Hematopoietic multipotent progenitor cell treated with erythropoietin and hydrocortisone succinate and interleukin-3 and kit ligand, for 6 days (in vitro differentiated cells): ENCODE results near the gene F2RL1.
A peak's percentile ranks its signal among the peaks of the same experiment; 100 is the strongest.
"Not testable (repeated sequence)": the region's sequence is repeated elsewhere in the genome, so short reads cannot be mapped to it uniquely, and the experiment has no call there.

Experiments
- DNase-seq: peaks from one replicate; pipeline ENCODE4 v3.0.0-alpha.2; 2015

Gene F2RL1

DNA sequence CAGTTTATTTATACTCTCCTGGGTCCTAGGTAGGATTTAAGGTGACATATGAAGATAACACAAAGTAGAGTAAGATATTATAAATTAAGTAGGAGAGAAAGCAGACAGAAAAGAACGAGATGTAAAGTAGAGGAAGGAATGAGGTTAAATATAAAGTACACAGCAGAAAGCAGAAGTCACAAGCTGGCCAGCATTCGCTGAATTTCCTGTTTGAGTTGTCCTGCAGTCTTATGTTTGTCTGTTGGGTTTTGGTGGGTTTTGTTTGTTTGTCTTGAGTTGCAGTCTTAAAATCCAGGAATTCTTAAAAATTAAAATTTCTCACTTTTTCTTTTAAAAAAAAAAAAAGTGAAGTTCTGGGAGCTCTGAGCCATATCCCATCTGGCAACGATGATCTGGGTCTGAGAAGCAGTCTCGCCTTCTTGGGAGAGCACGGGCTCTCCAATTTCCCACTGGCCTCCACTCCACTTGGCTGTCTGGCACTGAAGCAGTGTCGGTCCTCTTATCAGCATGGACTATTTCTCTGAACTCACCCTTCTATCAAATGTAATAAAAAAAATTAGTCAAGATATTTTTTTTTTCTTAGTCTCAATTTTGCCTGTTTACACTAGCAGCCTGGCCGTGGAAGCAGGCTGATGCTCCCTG lies 33.0 kb downstream of the F2RL1 start:
- DNase-seq: peak; percentile 56

- no peak for DNase-seq
Observed at GRCh38 chr5:76852772-76853171, 33.9 kb downstream of the F2RL1 start.

DNA sequence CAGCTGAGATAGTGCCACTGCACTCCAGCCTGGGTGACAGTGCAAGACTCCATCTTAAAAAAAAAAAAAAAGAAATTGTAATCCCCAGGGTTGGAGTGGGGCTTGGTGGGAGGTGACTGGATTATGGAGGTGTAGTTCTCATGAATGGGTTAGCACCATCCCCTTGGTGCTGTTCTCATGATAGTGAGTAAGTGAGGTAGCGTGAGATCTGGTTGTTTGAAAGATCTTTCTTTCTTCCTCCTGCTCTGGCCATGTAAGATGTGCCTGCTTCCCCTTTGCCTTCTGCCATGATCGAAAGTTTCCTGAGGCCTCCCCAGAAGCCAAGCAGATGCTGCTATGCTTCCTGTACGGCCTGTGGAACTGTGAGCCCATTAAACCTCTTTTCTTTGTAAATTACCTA lies 34.9 kb downstream of the F2RL1 start:
- not testable (repeated sequence) for DNase-seq

DNA sequence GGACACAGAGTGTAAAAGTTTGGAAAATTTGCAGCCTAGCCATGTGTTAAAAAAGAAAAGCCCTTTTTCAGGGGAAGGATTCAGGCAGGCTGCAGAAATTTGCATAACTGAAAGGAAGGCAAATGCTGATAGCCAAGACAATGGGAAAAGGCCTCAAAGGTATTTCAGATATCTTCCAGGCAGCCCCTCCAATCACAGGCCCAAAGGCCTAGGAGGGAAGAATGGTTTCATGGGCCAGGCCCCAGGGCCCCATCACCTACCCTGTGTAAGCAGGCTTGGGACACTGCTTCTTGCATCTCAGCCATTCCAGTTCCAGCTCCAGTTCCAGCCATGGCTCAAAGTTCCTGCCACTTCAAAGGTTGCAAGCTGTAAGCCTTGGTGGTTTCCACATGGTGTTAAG lies 35.8 kb downstream of the F2RL1 start:
- no peak for DNase-seq

GRCh38 chr5:76855501-76855900 lies 36.7 kb downstream of the F2RL1 start:
- DNase-seq: not testable (repeated sequence)

GRCh38 chr5:76855961-76856360 lies 37.1 kb downstream of the F2RL1 start:
- peak; percentile 75 for DNase-seq

GRCh38 chr5:76856800-76857199 lies 38.0 kb downstream of the F2RL1 start:
- peak; percentile 94 for DNase-seq

DNA sequence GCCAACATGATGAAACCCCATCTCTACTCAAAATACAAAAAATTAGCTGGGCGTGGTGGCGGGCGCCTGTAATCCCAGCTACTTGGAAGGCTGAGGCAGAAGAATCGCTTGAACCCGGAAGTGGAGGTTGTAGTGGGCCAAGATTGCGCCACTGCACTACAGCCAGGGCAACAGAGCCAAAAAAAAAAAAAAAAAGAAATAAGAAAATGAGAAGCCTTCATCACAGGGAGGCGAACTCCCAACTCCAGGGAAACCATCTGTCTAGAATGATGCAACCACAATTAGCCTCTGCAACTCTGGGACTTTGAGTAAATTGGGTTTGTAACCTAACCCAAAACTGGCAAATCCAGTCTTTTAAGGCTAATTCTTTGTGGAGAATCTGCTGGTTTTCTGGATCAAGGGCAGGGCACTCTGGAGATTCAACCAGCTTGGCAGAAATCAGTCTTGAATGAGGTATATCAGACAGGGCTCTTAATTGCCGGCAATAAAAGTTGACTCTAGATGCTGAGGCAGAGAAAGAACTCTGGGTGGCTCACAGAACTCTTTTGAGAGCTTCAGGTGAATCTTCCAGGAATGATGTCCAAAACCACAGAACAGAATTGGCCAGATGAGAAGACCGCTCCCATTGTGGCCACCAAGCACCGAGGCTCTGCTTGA lies 40.9 kb downstream of the F2RL1 start:
- peak; percentile 27 for DNase-seq

DNA sequence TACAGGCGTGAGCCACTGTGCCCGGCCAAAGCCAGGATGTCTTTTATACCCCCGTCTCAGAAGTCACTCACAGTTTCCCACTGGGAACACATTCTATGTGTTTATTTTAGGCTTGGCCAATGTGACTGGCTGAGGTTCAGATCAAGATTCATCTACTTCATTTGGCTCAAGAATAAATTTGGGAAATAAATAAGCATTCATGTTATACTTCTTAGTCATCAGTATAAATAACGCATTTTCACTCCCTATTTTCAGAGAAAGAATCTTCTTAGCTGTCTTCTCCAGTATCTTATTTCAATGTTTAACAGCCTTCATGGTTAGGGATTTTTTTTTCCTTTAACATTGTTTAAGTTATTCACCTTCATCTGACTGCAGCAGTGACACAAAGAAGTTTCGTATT lies 42.8 kb downstream of the F2RL1 start:
- DNase-seq: no peak

DNA sequence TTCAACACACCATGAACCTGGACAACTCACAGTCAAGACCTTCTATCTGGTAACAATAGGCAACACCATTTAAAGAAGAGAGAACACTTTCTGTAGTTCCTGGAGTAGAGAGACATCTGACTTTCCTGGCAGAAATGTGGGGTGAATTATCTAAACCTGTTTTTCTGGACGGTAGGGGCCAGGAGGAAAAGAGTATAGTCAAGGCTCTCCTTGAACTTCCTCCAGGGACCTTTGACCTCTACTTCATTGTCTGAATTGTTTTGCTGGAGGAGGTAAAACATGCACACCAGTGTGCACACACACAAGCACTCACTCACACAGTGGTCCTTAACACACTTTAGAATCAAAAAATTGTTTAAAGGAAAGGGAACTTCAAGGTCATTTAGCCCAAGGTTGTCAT lies 44.2 kb downstream of the F2RL1 start:
- no peak for DNase-seq

DNA sequence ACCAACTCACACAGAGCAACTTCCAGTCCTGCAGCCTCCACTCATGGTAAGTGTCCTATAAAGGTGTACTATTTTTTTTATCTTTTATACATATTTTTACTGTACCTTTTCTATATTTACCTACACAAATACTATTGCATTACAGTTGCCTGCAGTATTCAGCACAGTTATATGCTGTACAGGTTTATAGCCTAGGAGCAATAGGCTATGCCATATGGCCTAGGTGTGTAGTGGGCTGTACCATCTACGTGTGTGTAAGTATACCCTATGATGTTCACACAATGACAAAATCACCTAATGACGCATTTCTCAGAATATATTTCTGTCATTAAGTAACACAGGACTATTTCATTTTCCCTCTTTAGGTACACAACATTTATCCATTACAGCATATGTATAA lies 47.7 kb downstream of the F2RL1 start:
- no peak for DNase-seq

DNA sequence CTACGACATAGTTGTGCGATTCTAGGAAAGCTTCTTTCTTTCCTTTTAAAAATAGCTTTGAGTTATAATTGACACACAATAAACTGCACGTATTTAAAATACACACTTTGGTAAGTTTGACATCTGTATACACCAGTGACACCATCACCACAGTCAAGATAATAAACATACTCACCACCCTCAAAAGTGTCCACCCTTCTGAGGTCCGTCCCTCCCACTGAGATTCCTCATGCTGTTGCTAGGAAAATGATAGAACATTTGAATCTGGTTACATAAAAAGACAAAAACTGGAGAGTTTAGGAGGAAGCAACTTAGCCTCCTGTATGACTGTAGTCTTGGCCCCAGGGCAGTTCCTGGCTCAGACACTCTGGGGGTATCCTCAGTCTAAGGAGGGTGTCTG lies 48.2 kb downstream of the F2RL1 start:
- no peak for DNase-seq

DNA sequence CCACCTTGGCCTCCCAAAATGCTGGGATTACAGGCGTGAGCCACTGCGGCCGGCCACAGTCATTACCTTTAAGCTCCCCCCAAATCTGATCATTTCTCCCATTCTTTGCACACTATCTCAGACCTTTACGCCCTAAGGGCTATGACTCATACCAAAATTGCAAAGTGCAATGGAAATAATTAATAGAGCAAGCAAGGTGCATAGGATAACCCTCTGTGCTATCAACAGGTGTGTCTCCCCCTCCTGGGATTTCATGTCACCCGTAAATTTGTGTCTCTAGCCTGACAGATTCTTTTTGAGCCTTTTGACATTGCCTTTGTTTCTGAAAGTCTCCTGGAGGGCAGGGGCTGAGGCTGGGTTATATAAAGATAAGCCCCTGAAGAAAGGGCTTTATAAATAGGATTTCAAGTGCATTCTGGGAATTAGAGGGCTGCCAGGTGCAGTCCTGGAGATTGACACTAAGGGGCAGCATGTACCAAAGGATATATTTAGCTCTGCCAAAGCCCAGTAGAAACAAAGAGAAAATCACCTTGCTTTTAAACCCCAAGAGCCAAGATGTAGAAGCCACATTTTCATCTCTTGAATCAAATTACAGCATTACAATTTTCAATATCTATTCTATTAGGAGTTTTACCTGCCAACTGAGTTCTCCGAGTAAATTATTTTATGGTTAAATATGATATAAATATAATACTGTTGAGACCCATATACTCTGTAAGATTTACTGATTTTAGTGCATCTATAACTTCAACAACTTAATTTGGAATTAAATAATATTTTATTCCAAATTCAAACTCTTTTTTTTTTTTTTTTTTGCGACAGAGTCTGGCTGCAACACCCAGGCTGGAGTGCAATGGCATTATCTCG lies 49.2 kb downstream of the F2RL1 start:
- DNase-seq: peak; percentile 89

GRCh38 chr5:76870046-76870445 lies 51.2 kb downstream of the F2RL1 start:
- DNase-seq: no peak

DNA sequence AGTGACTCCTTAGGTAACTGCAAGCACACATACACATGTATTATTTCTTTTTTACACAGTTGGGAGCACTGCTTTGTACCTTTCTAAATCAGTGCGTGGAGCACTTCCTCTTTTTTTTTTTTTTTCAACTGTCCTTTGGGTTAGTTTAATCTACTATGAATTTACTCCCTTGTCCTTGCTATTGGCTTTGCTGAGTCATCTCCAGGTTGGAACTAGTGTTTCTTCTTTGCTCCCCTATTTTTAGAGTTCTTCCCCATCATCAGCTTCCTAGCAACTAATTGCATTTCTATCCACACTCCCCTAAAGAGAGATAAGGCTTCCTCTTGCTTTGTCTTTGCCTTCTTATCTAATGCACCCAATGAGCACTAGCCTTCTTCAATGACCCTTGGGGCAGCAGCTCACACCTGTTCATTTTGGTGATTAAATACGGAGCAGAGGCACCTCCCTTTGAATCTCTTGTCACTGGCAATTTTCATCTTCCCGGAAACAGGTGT lies 55.3 kb downstream of the F2RL1 start:
- peak; percentile 59 for DNase-seq
